ENCODE data around the gene ZNF407. TPM values are rescaled to one million over a fixed set of nuclear protein-coding genes. Genes with fewer than 3 reads are reported as not detected.

Gene ZNF407
- total and polyA plus RNA-seq, 2 donors, result 5.1 to 9.7 TPM

DNA sequence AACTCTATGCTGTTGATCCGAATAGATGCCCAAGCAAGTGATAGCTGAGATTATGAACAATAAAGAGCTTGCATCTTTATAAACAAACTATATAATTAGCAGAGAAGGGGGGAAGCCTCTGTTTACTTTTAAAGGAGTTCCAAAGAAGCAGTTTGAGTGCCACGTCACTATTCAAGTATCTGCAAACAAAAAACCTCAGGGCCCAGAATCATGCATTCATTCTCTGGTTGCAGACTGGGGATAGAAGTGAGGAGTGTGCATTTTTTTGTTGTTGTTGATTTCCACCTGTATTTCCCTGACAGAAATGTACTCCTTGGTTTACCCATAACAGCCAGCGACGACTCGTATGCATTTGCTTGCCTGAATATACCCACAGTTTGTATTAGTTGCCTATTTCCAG is 347.0 kb downstream of the ZNF407 start:
- H3K4me1 ChIP-seq (ENCODE audit: control insufficient read depth in 2 of 2, insufficient read depth in 2 of 2, low read length in 2 of 2), result peaks cover 0 to 11% of the 10 kb centered on the region in 2 donors

DNA sequence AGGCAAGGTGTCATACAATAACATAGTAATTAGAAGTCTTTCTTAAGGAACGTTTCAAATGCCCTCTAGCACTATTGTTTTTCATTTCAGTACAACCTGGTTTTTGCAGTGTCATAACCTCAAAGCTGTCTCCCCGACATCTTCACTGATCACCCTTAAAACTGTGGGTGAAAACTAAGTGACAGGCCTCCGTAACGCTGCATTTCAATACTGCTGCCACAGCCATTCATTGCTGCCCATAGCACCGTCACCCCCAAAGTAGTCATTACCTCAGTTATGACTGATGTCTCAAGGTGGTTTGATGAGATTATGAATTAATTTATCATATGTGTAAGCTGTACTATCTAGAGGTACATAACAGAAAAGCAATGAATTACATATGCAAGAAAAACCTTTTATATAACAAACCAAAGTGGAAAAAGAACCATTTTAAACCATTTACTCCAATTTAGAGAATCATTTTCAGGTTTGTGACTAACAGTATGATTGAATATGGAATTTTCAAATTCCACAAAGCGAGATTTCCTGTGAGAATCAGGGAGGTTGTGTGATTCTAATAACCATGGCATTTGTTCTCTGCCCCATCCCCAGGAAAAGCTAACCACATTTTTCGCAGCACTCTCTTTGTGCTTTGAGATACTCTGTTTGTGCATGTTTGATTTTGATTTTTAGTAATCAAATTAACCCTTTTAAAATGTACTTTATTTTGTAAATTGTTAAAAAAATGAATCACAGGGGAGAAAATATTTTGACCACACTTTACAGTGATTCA is 348.3 kb downstream of the ZNF407 start:
- H3K27me3 ChIP-seq (ENCODE audit: control insufficient read depth in 2 of 2, insufficient read depth in 1 of 2, low read length in 1 of 2), result no peaks in the 10 kb centered on the region
- DNase-seq (ENCODE audit: low read depth in 6 of 9, low spot score in 9 of 9), result no peak
- 93% methylated on average over 7 of the region's 7 CpGs for WGBS
- peaks cover 0 to 5% of the 10 kb centered on the region in 2 donors for H3K9me3 ChIP-seq (ENCODE audit: control insufficient read depth in 2 of 2, insufficient read depth in 1 of 2, low read length in 1 of 2)
- H3K36me3 ChIP-seq (ENCODE audit: control insufficient read depth in 2 of 2, insufficient read depth in 2 of 2, low read length in 1 of 2), result no peaks in the 10 kb centered on the region
- H3K4me3 ChIP-seq (ENCODE audit: low read length in 2 of 2), result no peak overlapping the region
- no peak overlapping the region for H3K27ac ChIP-seq (ENCODE audit: low read depth in 1 of 2, low read length in 1 of 2)
- H3K4me1 ChIP-seq (ENCODE audit: control insufficient read depth in 2 of 2, insufficient read depth in 2 of 2, low read length in 2 of 2), result peaks cover 0 to 16% of the 10 kb centered on the region in 2 donors

More for the DNA sequence above, 347.0 kb downstream of the ZNF407 start:
- H3K27ac ChIP-seq (ENCODE audit: low read depth in 1 of 2, low read length in 1 of 2), result no peak overlapping the region
- WGBS, result 98% methylated on average over 5 of the region's 5 CpGs
- no peaks in the 10 kb centered on the region for H3K27me3 ChIP-seq (ENCODE audit: control insufficient read depth in 2 of 2, insufficient read depth in 1 of 2, low read length in 1 of 2)
- H3K36me3 ChIP-seq (ENCODE audit: control insufficient read depth in 2 of 2, insufficient read depth in 2 of 2, low read length in 1 of 2), result no peaks in the 10 kb centered on the region
- DNase-seq (ENCODE audit: low read depth in 6 of 9, low spot score in 9 of 9), result no peak
- H3K9me3 ChIP-seq (ENCODE audit: control insufficient read depth in 2 of 2, insufficient read depth in 1 of 2, low read length in 1 of 2), result peaks cover 0 to under 1% of the 10 kb centered on the region in 2 donors
- no peak overlapping the region for H3K4me3 ChIP-seq (ENCODE audit: low read length in 2 of 2)

DNA sequence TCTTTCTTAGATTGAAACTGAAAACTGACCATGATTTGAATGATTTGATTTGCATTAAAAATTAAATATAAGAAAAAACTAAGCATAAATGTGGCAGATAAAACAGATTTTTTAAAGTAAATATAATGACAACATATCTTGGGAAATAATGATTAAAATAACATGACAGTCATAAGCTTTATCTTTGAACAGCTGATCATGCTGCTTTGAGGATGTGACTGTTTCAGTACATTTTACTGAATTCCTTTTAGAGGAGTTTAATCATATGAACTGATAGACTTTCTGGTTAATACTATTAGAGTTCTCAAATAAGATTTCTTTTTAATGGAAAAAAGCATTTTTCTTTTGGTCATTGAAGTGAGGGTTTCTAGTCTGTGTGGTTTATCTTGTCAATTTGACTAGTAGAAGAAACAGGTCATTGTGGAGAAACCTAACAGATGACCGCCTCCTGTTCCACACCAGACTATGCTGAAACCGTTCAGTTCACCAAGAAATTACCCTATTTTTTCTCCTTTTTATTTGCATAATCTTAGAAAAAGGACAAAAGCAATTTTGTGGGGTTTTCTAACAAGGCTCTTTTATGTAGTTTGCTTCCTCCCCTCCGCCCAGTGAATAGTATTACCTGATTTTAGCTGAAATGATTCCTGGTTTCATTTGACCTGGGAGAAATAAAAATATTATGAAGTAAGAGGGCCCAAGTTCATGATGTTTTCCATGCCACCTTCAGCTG is 349.1 kb downstream of the ZNF407 start:
- DNase-seq (ENCODE audit: low read depth in 6 of 9, low spot score in 9 of 9), result no peak
- 97% methylated on average over 3 of the region's 3 CpGs for WGBS
- H3K4me1 ChIP-seq (ENCODE audit: control insufficient read depth in 2 of 2, insufficient read depth in 2 of 2, low read length in 2 of 2), result peaks cover 0 to 19% of the 10 kb centered on the region in 2 donors

DNA sequence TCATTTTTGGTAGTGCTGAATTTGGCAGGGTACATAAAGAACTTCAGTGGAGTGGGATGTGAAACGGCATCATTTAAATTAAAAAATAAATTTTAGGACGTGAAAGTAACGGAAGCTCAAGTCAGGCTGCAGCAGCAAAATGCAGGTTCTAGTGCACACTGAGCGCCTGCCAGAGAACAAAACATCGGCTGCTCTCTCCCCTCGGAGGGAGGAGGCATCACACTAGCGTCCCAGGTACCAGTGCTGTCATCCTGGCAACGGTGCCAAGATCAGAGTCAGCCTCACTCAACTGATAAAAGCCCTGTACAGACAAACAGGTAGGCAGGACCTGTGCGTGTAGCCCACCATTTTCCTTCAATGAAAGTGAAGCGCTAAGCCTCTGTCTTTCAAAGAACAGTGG is 349.7 kb downstream of the ZNF407 start:
- no peak for DNase-seq (ENCODE audit: low read depth in 6 of 9, low spot score in 9 of 9)
- H3K4me3 ChIP-seq (ENCODE audit: low read length in 2 of 2), result no peak overlapping the region
- peaks cover 0 to 14% of the 10 kb centered on the region in 2 donors for H3K4me1 ChIP-seq (ENCODE audit: control insufficient read depth in 2 of 2, insufficient read depth in 2 of 2, low read length in 2 of 2)
- WGBS, result 95% methylated on average over 10 of the region's 10 CpGs
- H3K36me3 ChIP-seq (ENCODE audit: control insufficient read depth in 2 of 2, insufficient read depth in 2 of 2, low read length in 1 of 2), result no peaks in the 10 kb centered on the region
- peaks cover 0 to 5% of the 10 kb centered on the region in 2 donors for H3K9me3 ChIP-seq (ENCODE audit: control insufficient read depth in 2 of 2, insufficient read depth in 1 of 2, low read length in 1 of 2)
- no peak overlapping the region for H3K27ac ChIP-seq (ENCODE audit: low read depth in 1 of 2, low read length in 1 of 2)
- no peaks in the 10 kb centered on the region for H3K27me3 ChIP-seq (ENCODE audit: control insufficient read depth in 2 of 2, insufficient read depth in 1 of 2, low read length in 1 of 2)

More for the DNA sequence above, 349.1 kb downstream of the ZNF407 start:
- Histone ChIP-seq H3K27ac (ENCODE audit: low read depth in 1 of 2, low read length in 1 of 2) (no peak overlapping the region), H3K9me3 (ENCODE audit: control insufficient read depth in 2 of 2, insufficient read depth in 1 of 2, low read length in 1 of 2) (peaks cover 0 to 5% of the 10 kb centered on the region in 2 donors), H3K4me3 (ENCODE audit: low read length in 2 of 2) (no peak overlapping the region), H3K36me3 (ENCODE audit: control insufficient read depth in 2 of 2, insufficient read depth in 2 of 2, low read length in 1 of 2) (no peaks in the 10 kb centered on the region), H3K27me3 (ENCODE audit: control insufficient read depth in 2 of 2, insufficient read depth in 1 of 2, low read length in 1 of 2) (no peaks in the 10 kb centered on the region)

DNA sequence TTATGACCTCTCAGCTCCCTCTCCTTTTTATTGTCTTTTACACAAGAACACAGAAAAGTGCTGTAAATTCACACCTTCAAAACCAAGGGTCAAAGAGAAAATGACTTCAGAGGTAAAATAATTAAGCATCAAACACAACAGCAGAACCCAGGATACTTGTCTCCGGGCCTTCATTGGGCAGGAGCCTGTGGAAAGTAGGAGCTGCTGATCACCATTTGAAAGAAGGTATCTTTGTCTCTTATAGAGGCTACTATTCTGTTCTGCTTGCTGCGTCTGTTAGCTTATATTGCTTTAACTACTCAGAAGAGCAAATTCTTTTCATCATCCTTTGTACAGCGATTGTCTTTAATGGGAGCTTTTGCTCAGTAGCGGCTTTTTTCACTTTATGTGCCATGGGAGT is 350.2 kb downstream of the ZNF407 start:
- Histone ChIP-seq H3K27me3 (ENCODE audit: control insufficient read depth in 2 of 2, insufficient read depth in 1 of 2, low read length in 1 of 2) (no peaks in the 10 kb centered on the region), H3K4me3 (ENCODE audit: low read length in 2 of 2) (no peak overlapping the region), H3K36me3 (ENCODE audit: control insufficient read depth in 2 of 2, insufficient read depth in 2 of 2, low read length in 1 of 2) (no peaks in the 10 kb centered on the region), H3K27ac (ENCODE audit: low read depth in 1 of 2, low read length in 1 of 2) (no peak overlapping the region), H3K9me3 (ENCODE audit: control insufficient read depth in 2 of 2, insufficient read depth in 1 of 2, low read length in 1 of 2) (peaks cover 0 to 5% of the 10 kb centered on the region in 2 donors), H3K4me1 (ENCODE audit: control insufficient read depth in 2 of 2, insufficient read depth in 2 of 2, low read length in 2 of 2) (peaks cover 0 to 9% of the 10 kb centered on the region in 2 donors)
- WGBS, result over 99% methylated on average over 4 of the region's 4 CpGs
- no peak for DNase-seq (ENCODE audit: low read depth in 6 of 9, low spot score in 9 of 9)

DNA sequence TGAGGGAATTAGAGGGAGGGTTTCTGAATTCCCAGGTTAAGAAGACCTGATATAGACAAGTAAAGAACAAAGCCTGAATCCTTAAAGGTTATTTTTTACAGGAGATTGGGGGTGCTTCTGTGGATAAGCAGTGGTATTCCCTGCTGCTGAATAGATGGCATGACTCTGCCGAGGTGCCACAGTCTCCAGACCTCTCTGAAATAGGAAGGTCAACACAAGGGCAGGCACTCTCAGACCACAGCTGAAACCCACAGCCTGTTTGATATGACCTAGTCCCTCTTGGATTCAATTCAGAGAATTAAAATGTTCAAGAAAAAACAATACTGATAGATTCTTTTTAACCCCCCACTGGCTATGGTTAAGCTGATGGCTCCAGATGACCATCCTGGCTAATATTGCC is 351.9 kb downstream of the ZNF407 start:
- Histone ChIP-seq H3K27ac (ENCODE audit: low read depth in 1 of 2, low read length in 1 of 2) (no peak overlapping the region), H3K36me3 (ENCODE audit: control insufficient read depth in 2 of 2, insufficient read depth in 2 of 2, low read length in 1 of 2) (no peaks in the 10 kb centered on the region), H3K9me3 (ENCODE audit: control insufficient read depth in 2 of 2, insufficient read depth in 1 of 2, low read length in 1 of 2) (peaks cover 0 to 5% of the 10 kb centered on the region in 2 donors), H3K27me3 (ENCODE audit: control insufficient read depth in 2 of 2, insufficient read depth in 1 of 2, low read length in 1 of 2) (no peaks in the 10 kb centered on the region), H3K4me1 (ENCODE audit: control insufficient read depth in 2 of 2, insufficient read depth in 2 of 2, low read length in 2 of 2) (peaks cover 0 to 8% of the 10 kb centered on the region in 2 donors), H3K4me3 (ENCODE audit: low read length in 2 of 2) (no peak overlapping the region)
- DNase-seq (ENCODE audit: low read depth in 6 of 9, low spot score in 9 of 9), result no peak
- WGBS, result 79% methylated on average over 1 of the region's 1 CpG

DNA sequence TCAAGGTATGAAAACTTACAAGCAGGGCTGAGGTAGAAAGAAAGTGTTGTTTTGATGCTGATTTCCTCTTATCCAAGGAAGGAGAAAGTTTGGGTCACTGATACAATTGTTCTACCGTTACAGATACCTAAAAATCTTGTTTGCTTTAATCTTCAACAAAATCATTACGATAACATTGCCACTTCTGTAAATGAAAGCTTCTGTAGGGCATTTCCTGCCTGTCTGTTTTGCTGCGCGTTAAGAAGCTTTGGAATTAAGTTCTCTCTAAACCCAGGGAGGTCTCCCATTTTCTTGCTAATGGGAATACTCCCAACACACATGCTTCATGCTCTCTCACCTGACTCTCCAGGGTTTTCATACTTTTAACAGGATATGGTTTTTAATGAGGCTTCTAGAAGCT is 352.8 kb downstream of the ZNF407 start:
- WGBS, result 69% methylated on average over 4 of the region's 4 CpGs
- Histone ChIP-seq H3K9me3 (ENCODE audit: control insufficient read depth in 2 of 2, insufficient read depth in 1 of 2, low read length in 1 of 2) (peaks cover 0 to 5% of the 10 kb centered on the region in 2 donors), H3K4me3 (ENCODE audit: low read length in 2 of 2) (no peak overlapping the region), H3K27me3 (ENCODE audit: control insufficient read depth in 2 of 2, insufficient read depth in 1 of 2, low read length in 1 of 2) (no peaks in the 10 kb centered on the region), H3K27ac (ENCODE audit: low read depth in 1 of 2, low read length in 1 of 2) (peak overlapping the region in 1 of 2 donors; percentile 11), H3K36me3 (ENCODE audit: control insufficient read depth in 2 of 2, insufficient read depth in 2 of 2, low read length in 1 of 2) (no peaks in the 10 kb centered on the region), H3K4me1 (ENCODE audit: control insufficient read depth in 2 of 2, insufficient read depth in 2 of 2, low read length in 2 of 2) (peaks cover 0 to 8% of the 10 kb centered on the region in 2 donors)
- DNase-seq (ENCODE audit: low read depth in 6 of 9, low spot score in 9 of 9), result no peak

DNA sequence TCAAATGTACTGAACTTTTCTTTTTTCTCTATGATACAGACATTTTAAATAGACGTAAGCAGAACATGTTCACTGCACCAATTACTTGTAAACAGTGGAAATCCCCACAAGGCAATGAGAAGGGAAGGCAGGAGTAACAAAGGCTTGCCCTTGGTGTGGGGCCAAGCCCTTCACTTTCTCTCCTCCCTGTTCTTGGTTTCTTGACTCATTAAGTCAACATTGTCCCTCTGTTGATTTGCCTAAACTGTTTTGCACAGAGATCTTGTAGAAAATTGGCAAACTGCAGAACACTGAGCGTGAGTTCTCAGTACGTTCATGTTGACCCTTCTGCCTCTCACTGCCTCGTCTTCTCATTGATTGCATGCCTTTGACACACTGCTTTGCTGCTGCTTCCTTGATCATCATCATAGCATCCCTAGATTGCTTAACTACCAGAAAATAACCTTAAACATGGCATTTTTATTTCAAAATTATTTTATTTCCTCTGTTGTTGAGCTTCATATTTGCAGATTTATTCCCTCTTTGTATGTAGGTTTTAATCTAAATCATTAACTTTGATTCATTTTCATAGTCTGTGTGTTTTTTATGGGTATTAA is 353.6 kb downstream of the ZNF407 start:
- Histone ChIP-seq H3K4me1 (ENCODE audit: control insufficient read depth in 2 of 2, insufficient read depth in 2 of 2, low read length in 2 of 2) (peaks cover 0 to 8% of the 10 kb centered on the region in 2 donors), H3K9me3 (ENCODE audit: control insufficient read depth in 2 of 2, insufficient read depth in 1 of 2, low read length in 1 of 2) (peaks cover 0 to 5% of the 10 kb centered on the region in 2 donors), H3K27ac (ENCODE audit: low read depth in 1 of 2, low read length in 1 of 2) (peak overlapping the region in 1 of 2 donors; percentile 25), H3K4me3 (ENCODE audit: low read length in 2 of 2) (no peak overlapping the region), H3K36me3 (ENCODE audit: control insufficient read depth in 2 of 2, insufficient read depth in 2 of 2, low read length in 1 of 2) (no peaks in the 10 kb centered on the region), H3K27me3 (ENCODE audit: control insufficient read depth in 2 of 2, insufficient read depth in 1 of 2, low read length in 1 of 2) (no peaks in the 10 kb centered on the region)
- DNase-seq (ENCODE audit: low read depth in 6 of 9, low spot score in 9 of 9), result peak in 1 of 9 donors; percentile 37
- 91% methylated on average over 4 of the region's 4 CpGs for WGBS

Measured in thymus (tissue), 11 donors.